HEK293 (cell line): ENCODE results near the gene DLGAP4.

Experiments used
- ZNF600 ChIP-seq: fragments of 450-650 bp; formaldehyde crosslinking; IDR thresholded peaks from 2 replicates; pipeline ENCODE4 v1.5.1; 2016; ENCODE audit warnings: missing biosample characterization, missing genetic modification characterization
- ZNF792 ChIP-seq: fragments of 450-650 bp; formaldehyde crosslinking; IDR thresholded peaks from 2 replicates; pipeline ENCODE4 v1.5.1; 2016; ENCODE audit warnings: missing biosample characterization, missing genetic modification characterization
- TF ChIP-seq, protein P1 (sequence below): fragments of 450-650 bp; formaldehyde crosslinking; IDR thresholded peaks from 2 replicates; pipeline ENCODE4 v1.5.1; 2016; ENCODE audit warnings: missing biosample characterization, missing genetic modification characterization, low read depth
- TF ChIP-seq, protein P2 (sequence below): IDR thresholded peaks from 2 replicates; pipeline ENCODE4 v1.6.1; 2011; ENCODE audit warnings: mild to moderate bottlenecking, low read depth, low read length, borderline replicate concordance
- TF ChIP-seq, protein P3 (sequence below): fragments of 450-650 bp; formaldehyde crosslinking; IDR thresholded peaks from 2 replicates; pipeline ENCODE4 v1.5.1; 2016; ENCODE audit warnings: missing biosample characterization, missing genetic modification characterization, borderline replicate concordance
- TF ChIP-seq, protein P4 (sequence below): fragments of 450-650 bp; formaldehyde crosslinking; IDR thresholded peaks from 2 replicates; pipeline ENCODE4 v1.5.1; 2016; ENCODE audit warnings: missing biosample characterization, missing genetic modification characterization

DNA sequence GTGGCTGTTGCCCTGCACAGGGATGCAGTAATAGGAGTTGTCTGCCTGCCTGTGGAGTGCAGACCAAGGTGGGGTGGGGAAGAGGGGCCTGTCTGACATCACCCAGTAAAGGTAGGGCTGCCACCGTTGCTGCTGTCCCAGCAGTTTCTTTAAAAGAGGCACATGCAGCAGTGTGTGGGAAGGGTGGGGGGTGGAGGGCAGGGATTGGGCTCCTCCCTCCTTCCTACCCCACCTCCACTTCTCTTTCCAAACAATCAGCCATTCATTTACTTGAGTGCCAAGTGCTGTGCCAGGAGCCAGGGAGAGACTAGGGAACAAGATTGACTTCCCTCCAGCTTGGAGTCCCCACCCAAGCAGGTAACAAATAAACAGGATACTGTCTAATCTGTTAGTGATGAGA lies 168.4 kb downstream of the DLGAP4 start:
- TF ChIP-seq, protein P1, sequence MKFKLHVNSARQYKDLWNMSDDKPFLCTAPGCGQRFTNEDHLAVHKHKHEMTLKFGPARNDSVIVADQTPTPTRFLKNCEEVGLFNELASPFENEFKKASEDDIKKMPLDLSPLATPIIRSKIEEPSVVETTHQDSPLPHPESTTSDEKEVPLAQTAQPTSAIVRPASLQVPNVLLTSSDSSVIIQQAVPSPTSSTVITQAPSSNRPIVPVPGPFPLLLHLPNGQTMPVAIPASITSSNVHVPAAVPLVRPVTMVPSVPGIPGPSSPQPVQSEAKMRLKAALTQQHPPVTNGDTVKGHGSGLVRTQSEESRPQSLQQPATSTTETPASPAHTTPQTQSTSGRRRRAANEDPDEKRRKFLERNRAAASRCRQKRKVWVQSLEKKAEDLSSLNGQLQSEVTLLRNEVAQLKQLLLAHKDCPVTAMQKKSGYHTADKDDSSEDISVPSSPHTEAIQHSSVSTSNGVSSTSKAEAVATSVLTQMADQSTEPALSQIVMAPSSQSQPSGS (tag by site-specific recombination): no peak
- TF ChIP-seq, protein P2, sequence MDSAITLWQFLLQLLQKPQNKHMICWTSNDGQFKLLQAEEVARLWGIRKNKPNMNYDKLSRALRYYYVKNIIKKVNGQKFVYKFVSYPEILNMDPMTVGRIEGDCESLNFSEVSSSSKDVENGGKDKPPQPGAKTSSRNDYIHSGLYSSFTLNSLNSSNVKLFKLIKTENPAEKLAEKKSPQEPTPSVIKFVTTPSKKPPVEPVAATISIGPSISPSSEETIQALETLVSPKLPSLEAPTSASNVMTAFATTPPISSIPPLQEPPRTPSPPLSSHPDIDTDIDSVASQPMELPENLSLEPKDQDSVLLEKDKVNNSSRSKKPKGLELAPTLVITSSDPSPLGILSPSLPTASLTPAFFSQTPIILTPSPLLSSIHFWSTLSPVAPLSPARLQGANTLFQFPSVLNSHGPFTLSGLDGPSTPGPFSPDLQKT: no peak
- TF ChIP-seq, protein P3, sequence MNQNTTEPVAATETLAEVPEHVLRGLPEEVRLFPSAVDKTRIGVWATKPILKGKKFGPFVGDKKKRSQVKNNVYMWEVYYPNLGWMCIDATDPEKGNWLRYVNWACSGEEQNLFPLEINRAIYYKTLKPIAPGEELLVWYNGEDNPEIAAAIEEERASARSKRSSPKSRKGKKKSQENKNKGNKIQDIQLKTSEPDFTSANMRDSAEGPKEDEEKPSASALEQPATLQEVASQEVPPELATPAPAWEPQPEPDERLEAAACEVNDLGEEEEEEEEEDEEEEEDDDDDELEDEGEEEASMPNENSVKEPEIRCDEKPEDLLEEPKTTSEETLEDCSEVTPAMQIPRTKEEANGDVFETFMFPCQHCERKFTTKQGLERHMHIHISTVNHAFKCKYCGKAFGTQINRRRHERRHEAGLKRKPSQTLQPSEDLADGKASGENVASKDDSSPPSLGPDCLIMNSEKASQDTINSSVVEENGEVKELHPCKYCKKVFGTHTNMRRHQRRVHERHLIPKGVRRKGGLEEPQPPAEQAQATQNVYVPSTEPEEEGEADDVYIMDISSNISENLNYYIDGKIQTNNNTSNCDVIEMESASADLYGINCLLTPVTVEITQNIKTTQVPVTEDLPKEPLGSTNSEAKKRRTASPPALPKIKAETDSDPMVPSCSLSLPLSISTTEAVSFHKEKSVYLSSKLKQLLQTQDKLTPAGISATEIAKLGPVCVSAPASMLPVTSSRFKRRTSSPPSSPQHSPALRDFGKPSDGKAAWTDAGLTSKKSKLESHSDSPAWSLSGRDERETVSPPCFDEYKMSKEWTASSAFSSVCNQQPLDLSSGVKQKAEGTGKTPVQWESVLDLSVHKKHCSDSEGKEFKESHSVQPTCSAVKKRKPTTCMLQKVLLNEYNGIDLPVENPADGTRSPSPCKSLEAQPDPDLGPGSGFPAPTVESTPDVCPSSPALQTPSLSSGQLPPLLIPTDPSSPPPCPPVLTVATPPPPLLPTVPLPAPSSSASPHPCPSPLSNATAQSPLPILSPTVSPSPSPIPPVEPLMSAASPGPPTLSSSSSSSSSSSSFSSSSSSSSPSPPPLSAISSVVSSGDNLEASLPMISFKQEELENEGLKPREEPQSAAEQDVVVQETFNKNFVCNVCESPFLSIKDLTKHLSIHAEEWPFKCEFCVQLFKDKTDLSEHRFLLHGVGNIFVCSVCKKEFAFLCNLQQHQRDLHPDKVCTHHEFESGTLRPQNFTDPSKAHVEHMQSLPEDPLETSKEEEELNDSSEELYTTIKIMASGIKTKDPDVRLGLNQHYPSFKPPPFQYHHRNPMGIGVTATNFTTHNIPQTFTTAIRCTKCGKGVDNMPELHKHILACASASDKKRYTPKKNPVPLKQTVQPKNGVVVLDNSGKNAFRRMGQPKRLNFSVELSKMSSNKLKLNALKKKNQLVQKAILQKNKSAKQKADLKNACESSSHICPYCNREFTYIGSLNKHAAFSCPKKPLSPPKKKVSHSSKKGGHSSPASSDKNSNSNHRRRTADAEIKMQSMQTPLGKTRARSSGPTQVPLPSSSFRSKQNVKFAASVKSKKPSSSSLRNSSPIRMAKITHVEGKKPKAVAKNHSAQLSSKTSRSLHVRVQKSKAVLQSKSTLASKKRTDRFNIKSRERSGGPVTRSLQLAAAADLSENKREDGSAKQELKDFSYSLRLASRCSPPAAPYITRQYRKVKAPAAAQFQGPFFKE (tag by site-specific recombination): no peak
- TF ChIP-seq, protein P4, sequence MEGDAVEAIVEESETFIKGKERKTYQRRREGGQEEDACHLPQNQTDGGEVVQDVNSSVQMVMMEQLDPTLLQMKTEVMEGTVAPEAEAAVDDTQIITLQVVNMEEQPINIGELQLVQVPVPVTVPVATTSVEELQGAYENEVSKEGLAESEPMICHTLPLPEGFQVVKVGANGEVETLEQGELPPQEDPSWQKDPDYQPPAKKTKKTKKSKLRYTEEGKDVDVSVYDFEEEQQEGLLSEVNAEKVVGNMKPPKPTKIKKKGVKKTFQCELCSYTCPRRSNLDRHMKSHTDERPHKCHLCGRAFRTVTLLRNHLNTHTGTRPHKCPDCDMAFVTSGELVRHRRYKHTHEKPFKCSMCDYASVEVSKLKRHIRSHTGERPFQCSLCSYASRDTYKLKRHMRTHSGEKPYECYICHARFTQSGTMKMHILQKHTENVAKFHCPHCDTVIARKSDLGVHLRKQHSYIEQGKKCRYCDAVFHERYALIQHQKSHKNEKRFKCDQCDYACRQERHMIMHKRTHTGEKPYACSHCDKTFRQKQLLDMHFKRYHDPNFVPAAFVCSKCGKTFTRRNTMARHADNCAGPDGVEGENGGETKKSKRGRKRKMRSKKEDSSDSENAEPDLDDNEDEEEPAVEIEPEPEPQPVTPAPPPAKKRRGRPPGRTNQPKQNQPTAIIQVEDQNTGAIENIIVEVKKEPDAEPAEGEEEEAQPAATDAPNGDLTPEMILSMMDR (tag by site-specific recombination): no peak
- TF ChIP-seq ZNF792 (tag by site-specific recombination): no peak
- TF ChIP-seq ZNF600 (tag by site-specific recombination): peak; percentile 56; the same call in 1 of the 2 replicates
